Measurements from ENCODE around the gene CEP128.

- TF ChIP-seq POLR2A (IDR thresholded peaks at IDR 0.05) (no peak), CTCF (IDR thresholded peaks at IDR 0.05) (no peak), POLR2AphosphoS5 (IDR thresholded peaks at IDR 0.05) (no peak), EP300 (IDR thresholded peaks at IDR 0.05) (no peak)
Observed at GRCh38 chr14:80549141-80549540, 392.4 kb downstream of the CEP128 start.

Measured in suprapubic skin (tissue), 4 donors.